HUES64 (cell line): ENCODE data around the gene FAM20C.

ENCODE experiments used
- H3K27ac ChIP-seq: 2 replicates; pipeline ENCODE4 v1.7.0; 2013; ENCODE audit warnings: low read depth, low read length, inconsistent platforms
- H3K27me3 ChIP-seq: 2 replicates; pipeline ENCODE4 v1.6.1; 2013; ENCODE audit warnings: mild to moderate bottlenecking, low read length; ENCODE audit not compliant: insufficient read depth
- H3K36me3 ChIP-seq: 2 replicates; pipeline ENCODE4 v1.6.1; 2013; ENCODE audit warnings: mild to moderate bottlenecking, low read length; ENCODE audit not compliant: insufficient read depth
- H3K4me1 ChIP-seq: 2 replicates; pipeline ENCODE4 v1.6.1; 2013; ENCODE audit warnings: mild to moderate bottlenecking, low read length, moderate library complexity; ENCODE audit not compliant: insufficient read depth
- H3K4me3 ChIP-seq: 2 replicates; pipeline ENCODE4 v1.5.1; 2013; ENCODE audit warnings: mild to moderate bottlenecking, low read length, moderate library complexity
- H3K9ac ChIP-seq: 2 replicates; pipeline ENCODE4 v1.6.1; 2013; ENCODE audit warnings: mild to moderate bottlenecking, low read depth, low read length
- H3K9me3 ChIP-seq: 2 replicates; pipeline ENCODE4 v1.6.1; 2013; ENCODE audit warnings: low read depth, low read length; ENCODE audit not compliant: insufficient read depth
- WGBS: fragments of 150-250, 120-280 bp; methylation state at CpG from one replicate; pipeline ENCODE4 v1.1.7; 2013; ENCODE audit warnings: missing lambda C conversion rate; 5-methylcytosine and 5-hydroxymethylcytosine counted together

FAM20C gene

DNA sequence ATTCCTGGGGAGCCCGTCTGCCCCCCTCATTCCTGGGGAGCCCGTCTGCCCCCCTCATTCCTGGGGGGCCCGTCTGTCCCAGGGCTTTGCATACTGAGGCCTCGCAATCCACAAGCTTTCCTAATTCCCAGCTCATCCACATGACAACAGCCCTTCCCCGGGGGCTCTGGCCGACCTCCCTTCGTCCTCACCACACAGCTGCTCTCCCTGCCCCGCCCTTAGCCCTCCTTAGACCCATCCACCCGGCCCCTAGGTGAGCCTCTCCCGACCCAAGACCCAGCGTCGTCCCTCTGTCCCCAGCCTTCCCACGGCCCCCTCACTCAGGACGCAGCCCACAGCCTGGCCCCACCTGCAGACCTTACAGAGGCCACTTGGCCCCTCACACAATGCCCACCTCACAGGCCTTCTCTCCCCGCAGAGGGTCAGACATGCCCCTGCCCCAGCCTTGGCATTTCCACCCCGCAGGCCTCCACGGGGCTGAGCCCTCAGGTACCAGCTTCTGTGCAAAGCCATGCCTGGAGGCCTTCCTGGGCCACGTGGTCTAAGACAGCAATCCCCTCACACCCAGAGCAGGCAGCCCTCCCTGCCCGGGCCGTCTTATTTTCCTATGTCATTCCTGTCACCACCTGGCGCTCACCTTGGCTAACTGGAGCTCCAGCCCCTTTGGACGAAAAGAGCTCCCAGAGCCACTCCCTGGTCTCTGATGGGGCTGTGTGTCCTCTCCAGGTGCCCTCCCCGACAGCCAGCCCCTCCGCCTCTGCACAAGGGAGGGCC lies 3.5 kb upstream of the FAM20C start:
- Histone ChIP-seq H3K27ac (no peak overlapping the region), H3K36me3 (no peaks in the 10 kb centered on the region), H3K27me3 (peaks cover 21% of the 10 kb centered on the region), H3K9me3 (no peaks in the 10 kb centered on the region), H3K9ac (no peak overlapping the region), H3K4me1 (peaks cover 20% of the 10 kb centered on the region; the same call in 1 of the 2 replicates), H3K4me3 (no peak overlapping the region)
- WGBS, result 27% methylated on average over 24 of the region's 24 CpGs

- WGBS, result 95% methylated on average over 4 of the region's 4 CpGs
- Histone ChIP-seq H3K36me3 (no peaks in the 10 kb centered on the region), H3K9ac (no peak overlapping the region), H3K27ac (no peak overlapping the region), H3K27me3 (peaks cover 24% of the 10 kb centered on the region), H3K4me1 (peaks cover 26% of the 10 kb centered on the region), H3K4me3 (no peak overlapping the region), H3K9me3 (no peaks in the 10 kb centered on the region)
Measured at GRCh38 chr7:189719-190118, 2.7 kb upstream of the FAM20C start.

GRCh38 chr7:190196-190595 lies 2.2 kb upstream of the FAM20C start:
- Histone ChIP-seq H3K27me3 (peaks cover 24% of the 10 kb centered on the region), H3K4me3 (no peak overlapping the region), H3K27ac (no peak overlapping the region), H3K9me3 (no peaks in the 10 kb centered on the region), H3K9ac (no peak overlapping the region), H3K4me1 (peaks cover 30% of the 10 kb centered on the region), H3K36me3 (peaks cover 2% of the 10 kb centered on the region; the same call in 1 of the 2 replicates)
- 89% methylated on average over 21 of the region's 21 CpGs for WGBS

- H3K36me3 ChIP-seq, result peaks cover 13% of the 10 kb centered on the region
- peaks cover 24% of the 10 kb centered on the region for H3K27me3 ChIP-seq
- peak overlapping the region; percentile 61 for H3K4me3 ChIP-seq
- no peak overlapping the region for H3K9ac ChIP-seq
- no peaks in the 10 kb centered on the region for H3K9me3 ChIP-seq
- peaks cover 30% of the 10 kb centered on the region for H3K4me1 ChIP-seq
- 40% methylated on average over 29 of the region's 34 CpGs for WGBS
- H3K27ac ChIP-seq, result no peak overlapping the region
Measured at GRCh38 chr7:191105-191980, 1.0 kb upstream of the FAM20C start.

DNA sequence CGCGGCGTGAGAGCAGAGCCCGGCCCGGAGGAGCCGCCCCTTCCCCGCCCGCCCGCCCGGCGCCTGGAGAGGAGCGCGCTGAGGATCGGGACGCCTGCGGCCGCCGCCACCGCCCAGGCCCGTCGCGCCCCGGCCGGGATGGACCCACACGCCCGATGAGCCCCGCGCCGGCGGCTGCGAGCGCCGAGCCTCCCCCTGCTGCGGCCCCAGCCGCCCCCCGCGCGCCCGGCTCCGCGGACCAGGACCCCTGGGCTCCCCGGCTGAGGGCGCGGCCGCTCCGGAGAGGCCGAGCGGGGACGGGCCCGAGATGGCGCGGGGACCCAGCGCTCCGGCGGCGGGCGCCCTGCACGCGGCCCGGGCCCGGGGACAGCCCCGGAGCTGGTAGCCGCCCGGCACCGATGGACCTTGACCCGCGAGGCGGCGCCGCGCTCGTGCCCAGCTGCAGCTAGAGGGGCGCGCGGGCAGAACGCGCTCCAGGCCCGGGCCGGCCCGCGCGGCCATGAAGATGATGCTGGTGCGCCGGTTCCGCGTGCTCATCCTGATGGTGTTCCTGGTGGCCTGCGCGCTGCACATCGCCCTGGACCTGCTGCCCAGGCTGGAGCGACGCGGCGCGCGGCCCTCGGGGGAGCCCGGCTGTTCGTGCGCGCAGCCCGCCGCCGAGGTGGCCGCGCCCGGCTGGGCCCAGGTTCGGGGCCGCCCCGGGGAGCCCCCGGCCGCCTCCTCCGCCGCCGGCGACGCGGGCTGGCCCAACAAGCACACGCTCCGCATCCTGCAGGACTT lies 520 bp downstream of the FAM20C start:
- Histone ChIP-seq H3K4me3 (peak overlapping the region; percentile 79), H3K9me3 (no peaks in the 10 kb centered on the region), H3K27me3 (peaks cover 24% of the 10 kb centered on the region), H3K27ac (no peak overlapping the region), H3K9ac (peak overlapping the region; percentile 74), H3K4me1 (peaks cover 27% of the 10 kb centered on the region), H3K36me3 (peaks cover 28% of the 10 kb centered on the region)
- WGBS, result under 1% methylated on average over 119 of the region's 119 CpGs

DNA sequence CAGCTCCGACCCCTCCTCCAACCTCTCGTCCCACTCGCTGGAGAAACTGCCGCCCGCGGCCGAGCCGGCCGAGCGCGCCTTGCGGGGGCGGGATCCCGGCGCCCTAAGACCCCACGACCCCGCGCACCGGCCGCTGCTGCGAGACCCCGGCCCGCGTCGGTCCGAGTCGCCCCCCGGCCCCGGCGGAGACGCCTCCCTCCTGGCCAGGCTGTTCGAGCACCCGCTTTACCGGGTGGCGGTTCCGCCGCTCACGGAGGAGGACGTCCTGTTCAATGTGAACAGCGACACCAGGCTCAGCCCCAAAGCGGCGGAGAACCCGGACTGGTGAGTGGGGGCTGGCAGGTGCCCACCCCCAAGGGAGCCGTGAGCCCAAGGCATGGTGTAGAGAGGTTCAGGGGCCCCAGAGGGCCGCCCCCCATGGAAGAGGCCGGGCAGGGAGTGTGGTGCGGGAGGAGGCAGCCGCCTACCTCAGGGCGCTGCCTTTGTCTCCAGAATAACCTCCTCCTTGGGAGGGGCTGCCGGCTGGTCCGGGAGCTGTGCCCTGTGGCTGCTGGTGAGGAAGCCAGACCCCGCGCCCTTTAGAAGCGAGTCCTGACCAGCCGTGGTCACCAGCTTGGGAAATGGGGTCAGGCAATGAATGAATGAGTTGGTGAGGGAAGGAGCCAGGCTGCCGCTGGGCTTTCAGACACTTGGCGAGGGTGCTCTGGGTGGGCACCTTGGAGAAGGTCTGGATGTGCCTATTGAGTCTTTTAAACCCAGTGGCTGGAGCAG lies 1.3 kb downstream of the FAM20C start:
- Histone ChIP-seq H3K9ac (peak overlapping the region; percentile 74), H3K4me1 (peaks cover 20% of the 10 kb centered on the region), H3K27me3 (peaks cover 24% of the 10 kb centered on the region), H3K36me3 (peaks cover 36% of the 10 kb centered on the region), H3K4me3 (peak overlapping the region; percentile 79), H3K27ac (no peak overlapping the region), H3K9me3 (no peaks in the 10 kb centered on the region)
- whole genome bisulfite sequencing, result under 1% methylated on average over 57 of the region's 57 CpGs

GRCh38 chr7:194252-195009 lies 2.1 kb downstream of the FAM20C start:
- H3K27ac ChIP-seq, result no peak overlapping the region
- H3K9me3 ChIP-seq, result no peaks in the 10 kb centered on the region
- 19% methylated on average over 27 of the region's 27 CpGs for WGBS
- H3K4me1 ChIP-seq, result peaks cover 15% of the 10 kb centered on the region
- peak overlapping the region; percentile 74 for H3K9ac ChIP-seq
- H3K27me3 ChIP-seq, result peaks cover 24% of the 10 kb centered on the region
- peak overlapping the region; percentile 79 for H3K4me3 ChIP-seq
- peaks cover 42% of the 10 kb centered on the region for H3K36me3 ChIP-seq

DNA sequence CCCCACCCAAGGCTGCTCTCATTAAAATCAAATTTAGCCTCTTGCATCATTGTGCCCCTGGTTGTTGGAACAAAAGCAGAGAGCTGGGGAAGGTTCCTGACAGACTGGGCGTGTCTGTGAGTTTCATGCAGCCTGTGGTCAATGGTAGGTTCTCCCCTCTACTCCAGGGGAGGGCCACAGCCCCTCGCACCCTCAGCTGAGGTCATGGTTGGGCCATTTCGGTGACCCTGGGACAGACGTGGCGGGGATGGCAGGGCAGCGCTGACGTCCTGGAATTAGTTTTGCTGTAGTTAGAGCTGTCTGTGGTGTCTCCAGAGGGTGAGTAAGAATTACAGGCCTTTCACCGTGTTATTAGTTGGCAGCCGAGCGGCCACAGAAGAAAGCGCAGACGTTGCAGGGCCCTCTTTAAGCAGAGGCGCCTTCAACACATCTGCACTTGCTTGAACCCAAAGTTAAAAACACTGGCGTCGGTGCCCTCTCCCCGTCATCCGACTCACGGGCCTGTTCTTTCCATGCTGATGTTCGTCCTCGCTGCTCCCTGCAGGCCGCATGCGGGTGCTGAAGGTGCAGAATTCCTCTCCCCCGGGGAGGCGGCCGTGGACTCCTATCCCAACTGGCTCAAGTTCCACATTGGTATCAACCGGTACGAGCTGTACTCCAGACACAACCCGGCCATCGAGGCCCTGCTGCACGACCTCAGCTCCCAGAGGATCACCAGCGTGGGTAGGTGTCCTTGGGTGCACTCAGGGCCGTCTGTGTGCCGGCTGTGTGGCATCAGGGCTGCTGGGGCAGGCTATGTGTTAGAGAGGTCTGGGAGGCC lies 2.8 kb downstream of the FAM20C start:
- Histone ChIP-seq H3K36me3 (peaks cover 42% of the 10 kb centered on the region), H3K27ac (no peak overlapping the region), H3K9ac (0 out of 2 replicates have a peak overlapping the region, but pooled peaks have one; percentile 9), H3K9me3 (no peaks in the 10 kb centered on the region), H3K4me1 (peaks cover 14% of the 10 kb centered on the region), H3K4me3 (peak overlapping the region; percentile 79), H3K27me3 (peaks cover 24% of the 10 kb centered on the region)
- WGBS, result 87% methylated on average over 33 of the region's 33 CpGs

DNA sequence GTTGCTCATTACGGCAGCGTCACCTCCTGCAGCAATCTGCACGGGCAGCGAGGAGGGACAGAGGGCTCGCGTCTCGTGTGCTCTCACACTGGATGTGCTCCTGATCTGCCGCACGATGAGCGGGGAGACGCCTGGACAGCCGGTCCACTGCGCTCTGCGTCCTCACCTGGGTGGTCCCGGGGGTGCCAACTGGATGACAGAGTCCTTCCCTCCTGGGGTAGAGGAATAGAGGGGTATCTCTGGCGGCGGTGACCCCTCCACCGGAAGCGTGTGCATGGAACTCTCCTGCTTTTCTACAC lies 3.4 kb downstream of the FAM20C start:
- Histone ChIP-seq H3K9ac (no peak overlapping the region), H3K4me1 (peaks cover 14% of the 10 kb centered on the region), H3K4me3 (no peak overlapping the region), H3K27ac (no peak overlapping the region), H3K36me3 (peaks cover 42% of the 10 kb centered on the region), H3K27me3 (peaks cover 23% of the 10 kb centered on the region), H3K9me3 (no peaks in the 10 kb centered on the region)
- 96% methylated on average over 19 of the region's 19 CpGs for WGBS
